Sigmoid colon (tissue), 7 donors: ENCODE measurements around the gene EFCAB5. TPM values are rescaled to one million over a fixed set of nuclear protein-coding genes. Genes with fewer than 3 reads are reported as not detected.

ENCODE experiments used
- DNase-seq: peaks from one replicate; pipeline ENCODE4 v3.0.0-alpha.2; 2019
- H3K27ac ChIP-seq, 4 donors: fragments of 200-600 bp; sonication (generic); one replicate each; pipeline ENCODE4 v1.5.1; 2016 to 2019; ENCODE audit warnings: mild to moderate bottlenecking in 1 of 4
- H3K27me3 ChIP-seq, 3 donors: fragments of 200-600 bp; sonication (generic); one replicate each; pipeline ENCODE4 v1.5.1; 2019; ENCODE audit warnings: mild to moderate bottlenecking in 1 of 3
- H3K36me3 ChIP-seq, 4 donors: fragments of 200-600 bp; sonication (generic); one replicate each; pipeline ENCODE4 v1.5.1; 2016 to 2019
- H3K4me1 ChIP-seq, 4 donors: fragments of 200-600 bp; sonication (generic); one replicate each; pipeline ENCODE4 v1.5.1; 2017 to 2019
- H3K4me3 ChIP-seq, 4 donors: fragments of 200-600 bp; sonication (generic); one replicate each; pipeline ENCODE4 v1.5.1; 2017 to 2019; ENCODE audit warnings: mild to moderate bottlenecking in 2 of 4, moderate library complexity in 1 of 4
- H3K9me3 ChIP-seq, 4 donors: fragments of 200-600 bp in 3 of 4; sonication (generic) in 3 of 4; one replicate each; pipeline versions ENCODE4 v1.5.1 to v1.6.1; 2013 to 2019
- CTCF ChIP-seq, 4 experiments: fragments of 450-650 bp in 3 of 4; fragments of 200-600 bp in 1 of 4; IDR thresholded peaks; one replicate each; pipeline ENCODE4 v1.5.1; 2016 to 2019; ENCODE audit warnings: antibody characterized with exemption in 4 of 4, mild to moderate bottlenecking in 3 of 4, moderate library complexity in 2 of 4
- EP300 ChIP-seq, 4 donors: sonication (generic); formaldehyde crosslinking; IDR thresholded peaks; one replicate each; pipeline ENCODE4 v1.6.1; 2017; ENCODE audit warnings: antibody characterized with exemption in 4 of 4
- POLR2A ChIP-seq, 2 donors: fragments of 450-650 bp; IDR thresholded peaks; one replicate each; pipeline ENCODE4 v1.6.1; 2016; ENCODE audit warnings: antibody characterized with exemption in 2 of 2, mild to moderate bottlenecking in 2 of 2, moderate library complexity in 2 of 2
- POLR2AphosphoS5 ChIP-seq, 4 donors: sonication (generic); formaldehyde crosslinking; IDR thresholded peaks; one replicate each; pipeline ENCODE4 v1.6.1; 2017; ENCODE audit warnings: antibody characterized with exemption in 4 of 4
- WGBS, 2 donors: extraction: QIAGEN DNeasy Blood & Tissue Kit; methylation state at CpG; one replicate each; pipeline ENCODE4 v1.1.7; 2013; 5-methylcytosine and 5-hydroxymethylcytosine counted together
- intact Hi-C: fragments of 100-400 bp; cut with DNase I; formaldehyde crosslinking; loops from one replicate; pipeline ENCODE4 v1.15.1; 2023
- polyA plus RNA-seq, 3 donors: library from polyadenylated mRNA; stranded (reverse); fragments of 200-250 nt; gene quantifications; one replicate each; pipeline ENCODE4 v1.2.3, GENCODE V29; 2013
- total RNA-seq, 4 donors: library from RNA; depleted of rRNA; stranded (reverse); fragments of >200 nt; gene quantifications; one replicate each; pipeline ENCODE4 v1.1.0, GENCODE V29; 2016
- donor health status: healthy with polysubstance abuse.
- donor health status: Bipolar disorder and iron deficiency.
- donor health status: healthy.

EFCAB5 gene
- total and polyA plus RNA-seq, 7 donors: 0.14 to 3.2 (median 0.51) TPM; not detected in 1

GRCh38 chr17:29918922-29919856, 22.2 kb upstream of the EFCAB5 start:
- no peak for DNase-seq
- Histone ChIP-seq H3K4me1 (peaks cover 0 to 14% (median 5%) of the 10 kb centered on the region in 4 donors), H3K36me3 (no peaks in the 10 kb centered on the region), H3K4me3 (no peak overlapping the region), H3K9me3 (no peaks in the 10 kb centered on the region), H3K27ac (peak overlapping the region in 2 of 4 donors; percentile 18 to 22), H3K27me3 (no peaks in the 10 kb centered on the region)
- TF ChIP-seq EP300 (IDR thresholded peaks at IDR 0.05): no peak
- 70 to 73% methylated on average over 3 of the region's 3 CpGs for WGBS, 2 donors
- intact Hi-C loops: no loop called here

GRCh38 chr17:29924786-29925185, 16.6 kb upstream of the EFCAB5 start:
- intact Hi-C loops: loop anchor here (5.0 kb wide), 1 partner anchor 342 kb away; no protein-coding TSS in a partner anchor
- no peak for DNase-seq
- Histone ChIP-seq H3K36me3 (peaks cover 0 to 4% (median 0%) of the 10 kb centered on the region in 4 donors), H3K4me1 (peaks cover 0 to 20% (median 15%) of the 10 kb centered on the region in 4 donors), H3K9me3 (no peaks in the 10 kb centered on the region), H3K27ac (no peak overlapping the region), H3K4me3 (no peak overlapping the region), H3K27me3 (no peaks in the 10 kb centered on the region)
- TF ChIP-seq CTCF (IDR thresholded peaks at IDR 0.05): no peak
- TF ChIP-seq POLR2A (IDR thresholded peaks at IDR 0.05): no peak
- no peak for TF ChIP-seq EP300 (IDR thresholded peaks at IDR 0.05)
- TF ChIP-seq POLR2AphosphoS5 (IDR thresholded peaks at IDR 0.05): no peak
- WGBS, 2 donors: 49 to 67% methylated on average over 1 of the region's 1 CpG

- H3K36me3 ChIP-seq: peaks cover 0 to 4% (median 0%) of the 10 kb centered on the region in 4 donors
- no peaks in the 10 kb centered on the region for H3K9me3 ChIP-seq
- H3K27me3 ChIP-seq: no peaks in the 10 kb centered on the region
- WGBS, 2 donors: 2 to 20% methylated on average over 1 of the region's 1 CpG
- peaks cover 0 to 31% (median 25%) of the 10 kb centered on the region in 4 donors for H3K4me1 ChIP-seq
- H3K27ac ChIP-seq: no peak overlapping the region
- no peak for DNase-seq
- intact Hi-C loops: loop anchor here (5.0 kb wide), 1 partner anchor 345 kb away; no protein-coding TSS in a partner anchor
- H3K4me3 ChIP-seq: no peak overlapping the region
- TF ChIP-seq POLR2A (IDR thresholded peaks at IDR 0.05) (no peak), CTCF (IDR thresholded peaks at IDR 0.05) (no peak), EP300 (IDR thresholded peaks at IDR 0.05) (no peak), POLR2AphosphoS5 (IDR thresholded peaks at IDR 0.05) (no peak)
Observed at GRCh38 chr17:29927546-29927945, 13.9 kb upstream of the EFCAB5 start.

GRCh38 chr17:29929006-29929532, 12.4 kb upstream of the EFCAB5 start:
- H3K27me3 ChIP-seq: no peaks in the 10 kb centered on the region
- H3K9me3 ChIP-seq: no peaks in the 10 kb centered on the region
- no peak for TF ChIP-seq POLR2A (IDR thresholded peaks at IDR 0.05)
- TF ChIP-seq EP300 (IDR thresholded peaks at IDR 0.05): no peak
- no peak for TF ChIP-seq CTCF (IDR thresholded peaks at IDR 0.05)
- no peak for TF ChIP-seq POLR2AphosphoS5 (IDR thresholded peaks at IDR 0.05)
- intact Hi-C loops: loop anchor here (5.0 kb wide), 1 partner anchor 347 kb away; no protein-coding TSS in a partner anchor
- peaks cover 0 to 4% (median 0%) of the 10 kb centered on the region in 4 donors for H3K36me3 ChIP-seq
- peak overlapping the region; percentile 95 to 97 (median 96) for H3K27ac ChIP-seq
- WGBS, 2 donors: 1 to 2% methylated on average over 13 of the region's 13 CpGs
- peaks cover 0 to 31% (median 25%) of the 10 kb centered on the region in 4 donors for H3K4me1 ChIP-seq
- peak overlapping the region; percentile 94 to 100 (median 98) for H3K4me3 ChIP-seq
- no peak for DNase-seq
